HG03097 (cell line): ENCODE data around the gene OTOP3.
"Not testable (repeated sequence)": the region's sequence is repeated elsewhere in the genome, so short reads cannot be mapped to it uniquely, and the experiment has no call there.

Source experiments
- ATAC-seq: cut with Tn5 transposase; IDR thresholded peaks from one replicate; pipeline ENCODE4 v1.9.1; 2021; ENCODE audit not compliant: unreplicated experiment, low FRiP score

The OTOP3 gene

DNA sequence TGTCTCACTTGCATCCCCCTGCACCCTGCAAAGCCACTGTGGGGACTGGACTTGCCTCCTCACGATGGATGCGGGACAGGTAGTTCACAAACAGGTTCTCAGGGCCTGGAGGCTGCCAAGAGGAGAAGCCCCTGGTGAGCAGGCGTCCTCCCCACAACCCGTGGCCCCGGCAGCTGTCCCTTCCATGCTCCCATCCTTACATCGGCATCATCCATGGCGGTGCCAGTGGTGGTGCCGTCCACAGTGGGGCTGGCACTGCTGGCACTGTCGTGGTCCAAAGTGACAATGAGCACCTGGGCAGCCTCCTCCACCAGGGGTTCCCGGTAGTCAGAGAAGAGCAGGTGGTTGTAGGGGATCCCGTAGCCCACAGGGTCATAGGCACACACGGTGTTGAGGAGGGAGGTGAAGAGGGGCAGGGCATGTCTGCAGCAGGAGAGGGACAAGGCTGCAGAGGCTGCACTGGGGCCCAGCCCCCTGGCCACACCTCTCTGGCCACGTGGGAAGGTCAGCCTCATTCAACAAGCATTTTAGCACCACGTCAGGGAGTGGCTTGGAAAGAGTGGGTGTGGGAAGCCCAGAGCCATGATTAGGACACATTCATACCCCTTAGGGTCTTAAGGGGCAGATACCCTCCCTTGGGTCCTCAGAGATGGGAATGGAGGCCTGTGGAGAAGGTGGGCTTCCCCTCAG lies 24.3 kb downstream of the OTOP3 start:
- no peak for ATAC-seq

DNA sequence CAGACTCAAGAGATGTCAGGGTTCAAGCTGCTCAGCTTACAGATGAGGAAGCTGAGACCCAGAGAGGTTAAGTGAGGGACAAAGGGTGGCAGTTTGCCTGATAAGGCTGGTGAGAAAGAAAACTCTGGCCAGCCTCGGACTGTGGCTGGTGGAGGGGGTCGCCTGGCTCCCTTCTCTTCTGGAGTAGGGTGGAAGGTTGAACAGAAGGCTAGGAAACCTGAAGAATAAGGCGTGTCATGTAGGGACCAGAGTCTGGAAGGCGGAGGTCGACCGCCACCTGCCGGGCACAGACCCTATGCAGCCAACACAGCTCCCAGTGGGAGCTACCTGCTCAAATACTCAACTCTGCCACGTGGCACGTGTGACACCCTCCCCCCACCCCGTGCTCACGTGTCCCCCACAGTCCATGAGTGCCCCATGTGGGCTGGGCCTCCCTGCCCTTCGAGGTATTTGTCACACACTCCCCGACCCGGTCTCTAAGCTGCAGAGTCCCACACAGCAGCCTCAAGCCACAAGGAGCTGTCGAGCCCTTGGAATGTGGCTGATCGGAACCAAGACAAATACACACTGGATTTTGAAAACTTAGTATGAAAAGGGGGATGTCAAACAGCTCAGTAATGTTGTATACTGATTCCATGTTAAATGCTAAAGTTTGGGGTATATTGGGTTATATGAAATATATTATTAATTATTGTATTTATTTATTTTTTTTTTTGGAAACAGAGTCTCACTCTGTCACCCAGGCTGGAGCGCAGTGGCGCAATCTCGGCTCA lies 25.1 kb downstream of the OTOP3 start:
- ATAC-seq: no peak

- ATAC-seq: no peak
These were observed 26.1 kb downstream of the OTOP3 start for GRCh38 chr17:74961657-74962350.

DNA sequence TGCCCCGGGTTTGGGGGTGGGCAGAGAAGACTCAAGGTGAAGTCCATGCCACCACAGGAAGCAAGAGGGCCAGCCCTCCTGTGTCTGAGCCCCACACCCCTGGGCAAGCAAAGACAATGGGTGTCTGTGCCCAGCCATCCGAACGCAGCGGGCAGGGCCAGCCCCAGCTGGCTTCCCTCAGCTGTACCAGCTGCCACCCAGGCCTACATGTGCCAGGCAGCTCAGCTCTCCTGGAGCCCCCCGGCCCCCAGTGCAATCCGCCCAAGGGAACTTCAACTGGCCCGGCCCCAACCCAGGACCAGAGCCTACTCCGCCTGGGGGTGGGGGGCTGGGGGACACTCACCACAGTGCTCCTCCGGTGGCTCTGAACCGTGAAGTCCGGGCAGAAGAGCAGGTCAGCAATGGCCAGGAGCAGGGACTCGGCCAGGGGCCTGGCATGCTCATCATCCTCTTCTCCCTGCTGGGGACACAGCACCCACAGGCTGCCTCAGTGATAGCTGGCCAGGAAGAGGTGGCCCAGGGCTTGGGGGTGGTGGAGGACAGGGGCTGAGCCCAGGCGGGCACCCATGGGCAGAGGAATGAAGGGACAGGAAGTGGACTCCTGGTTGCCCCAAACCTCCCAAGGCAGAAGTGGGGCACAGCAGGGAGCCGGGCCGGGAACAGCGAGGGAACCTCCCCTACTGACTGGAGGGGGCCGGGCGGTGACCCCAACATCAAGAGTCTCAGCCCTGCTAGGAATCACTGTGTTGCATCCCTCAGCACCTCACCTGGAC lies 27.1 kb downstream of the OTOP3 start:
- ATAC-seq: no peak

GRCh38 chr17:74963656-74964055 lies 28.0 kb downstream of the OTOP3 start:
- ATAC-seq: no peak

- no peak for ATAC-seq
These were observed 28.6 kb downstream of the OTOP3 start for GRCh38 chr17:74964246-74964761.

DNA sequence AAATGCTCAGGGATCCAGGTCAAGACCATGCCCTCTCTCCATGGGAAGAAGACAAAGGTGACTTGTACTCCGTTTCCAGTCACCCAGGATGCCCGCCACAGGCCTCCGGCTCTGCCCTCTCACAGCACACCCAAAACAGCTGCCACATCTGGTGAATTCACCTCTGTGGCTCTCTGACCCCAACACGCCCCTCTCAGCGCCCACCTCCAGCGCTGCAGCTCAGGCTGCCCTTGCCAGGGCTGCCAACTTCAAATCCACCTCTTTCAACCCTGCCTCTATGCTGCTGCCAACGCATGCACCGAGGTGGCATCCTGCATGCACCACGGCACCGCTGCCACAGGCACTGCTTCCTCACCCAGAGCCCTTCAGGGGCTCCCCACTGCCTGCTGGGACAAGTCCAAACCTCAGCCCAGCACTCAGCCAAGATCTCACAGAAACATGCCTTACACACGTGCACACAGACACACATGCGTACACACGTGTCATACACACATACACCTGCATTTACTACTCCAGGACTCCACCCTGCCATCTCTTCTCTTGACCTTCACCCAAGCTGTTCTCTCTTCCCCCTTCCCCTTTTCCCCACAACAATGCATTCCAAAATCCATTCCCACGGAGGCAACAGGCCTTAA lies 29.4 kb downstream of the OTOP3 start:
- no peak for ATAC-seq

GRCh38 chr17:74968361-74968780 lies 32.7 kb downstream of the OTOP3 start:
- ATAC-seq: no peak

DNA sequence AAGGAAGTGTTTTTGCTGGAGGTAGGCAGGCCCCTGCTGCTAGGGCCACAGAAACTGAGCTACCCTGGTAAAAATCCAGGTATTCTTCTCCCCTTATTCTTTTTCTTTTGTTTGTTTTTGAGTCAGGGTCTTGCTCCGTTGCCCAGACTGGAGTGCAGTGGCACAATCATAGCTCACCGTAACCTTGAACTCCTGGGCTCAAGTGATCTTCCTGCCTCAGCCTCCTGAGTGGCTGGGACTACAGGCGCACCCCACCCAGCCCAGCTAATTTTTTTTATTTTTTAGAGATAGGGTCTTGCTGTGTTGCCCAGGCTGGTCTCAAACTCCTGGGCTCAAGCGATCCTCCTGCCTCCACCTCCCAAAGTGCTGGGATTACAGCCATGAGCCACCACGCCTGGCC lies 33.8 kb downstream of the OTOP3 start:
- not testable (repeated sequence) for ATAC-seq

DNA sequence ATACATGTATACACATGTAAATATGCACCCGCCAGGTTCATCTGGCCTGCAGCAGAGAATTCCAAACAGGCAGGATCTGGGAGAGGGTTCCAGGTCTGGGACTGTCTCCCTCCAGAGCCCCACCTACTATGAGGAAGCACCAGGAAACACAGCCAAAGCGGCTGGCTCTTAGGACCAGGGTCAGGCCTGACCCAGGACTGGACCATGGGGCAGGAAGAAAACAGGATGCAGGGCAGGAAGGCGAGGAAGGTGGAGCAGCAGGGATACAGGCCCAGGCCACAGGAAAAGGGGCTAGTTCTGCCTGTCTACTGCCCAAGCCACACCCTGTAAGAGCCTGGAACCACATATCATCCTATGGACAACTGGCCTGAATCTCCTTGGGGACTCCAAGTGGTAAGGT lies 34.7 kb downstream of the OTOP3 start:
- ATAC-seq: no peak

DNA sequence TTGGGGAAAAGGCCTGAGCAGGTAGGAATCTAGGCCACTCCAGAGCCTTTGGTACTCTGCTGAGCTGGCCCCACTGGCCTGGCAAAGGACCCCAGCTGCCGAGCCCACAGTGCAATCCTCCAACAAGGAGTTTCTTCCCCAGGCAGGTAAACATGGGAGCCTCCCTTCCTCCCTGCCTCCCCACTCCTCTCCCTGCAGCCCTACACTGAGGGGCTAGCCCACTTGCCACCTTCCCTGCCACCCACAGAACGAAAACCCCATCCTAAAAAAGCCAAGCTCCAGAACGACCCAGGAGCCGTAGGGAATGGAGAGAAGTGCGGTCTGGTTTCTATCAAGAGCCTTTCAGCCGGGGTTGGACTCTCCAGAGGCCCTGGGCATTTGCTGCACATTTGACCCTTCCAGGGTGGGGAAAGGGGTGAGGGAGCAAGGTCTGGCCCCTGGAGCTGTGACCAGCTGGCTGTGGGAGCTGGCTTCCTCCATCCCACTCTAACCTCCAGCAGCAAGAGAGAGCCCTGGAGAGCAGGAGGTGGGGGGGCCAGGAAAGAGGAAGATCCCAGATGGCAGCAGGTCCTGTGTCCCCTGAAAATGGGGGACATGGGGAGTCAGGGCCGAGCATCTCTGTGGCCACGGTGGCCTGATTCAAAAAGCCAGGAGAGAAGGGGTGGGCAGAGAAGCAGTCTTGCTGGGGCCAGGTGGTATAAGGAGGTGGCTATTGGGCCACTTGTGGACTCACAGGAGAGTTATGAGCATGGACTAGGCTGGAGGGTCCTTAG lies 35.6 kb downstream of the OTOP3 start:
- no peak for ATAC-seq

GRCh38 chr17:74971842-74972106 lies 36.1 kb downstream of the OTOP3 start:
- ATAC-seq: no peak

DNA sequence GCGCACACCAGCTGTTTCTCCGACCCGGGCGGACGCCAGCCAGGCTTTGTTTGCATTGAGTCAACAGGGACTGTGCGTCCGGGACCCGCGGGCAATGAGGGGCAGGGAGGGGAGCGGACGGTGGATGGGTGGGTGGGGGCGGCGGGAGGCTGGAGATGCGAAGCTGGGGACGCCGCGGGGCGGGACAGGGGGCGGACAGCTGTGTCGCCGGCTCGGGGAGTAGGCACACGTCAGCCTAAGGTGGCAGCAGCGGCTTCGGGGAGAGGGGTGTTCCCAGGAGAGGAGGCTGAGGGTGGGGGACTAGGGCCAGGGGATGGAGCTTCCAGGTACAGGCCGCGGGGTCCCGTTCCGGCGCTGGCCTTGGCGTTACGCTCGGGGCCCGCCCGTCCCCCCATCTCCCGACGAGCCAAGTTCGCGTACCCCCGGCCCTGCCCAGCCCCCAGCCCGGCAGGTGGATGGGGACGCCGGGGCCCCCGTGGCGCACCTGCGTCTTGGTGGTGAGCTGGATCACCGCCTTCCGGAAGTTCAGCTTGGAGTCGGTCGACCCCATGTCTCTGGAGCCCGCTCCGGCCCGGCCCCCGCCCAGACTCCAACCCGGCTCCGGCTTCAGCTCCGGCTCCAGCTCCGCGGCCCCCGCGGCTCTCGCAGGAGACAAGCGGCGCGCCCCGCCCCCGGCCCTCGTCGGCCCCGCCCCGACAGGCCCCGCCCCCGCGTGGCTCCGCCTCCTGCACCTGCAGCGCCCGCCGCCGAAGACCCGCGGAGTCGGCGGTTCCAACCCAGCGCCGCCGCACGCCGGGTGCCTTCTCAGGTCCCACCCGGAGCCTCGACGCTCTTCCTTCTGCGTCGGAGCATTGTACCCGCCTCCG lies 36.6 kb downstream of the OTOP3 start, which contains the start of gene HID1:
TSS of gene HID1 (minus strand) at position 653 of the 866 bp plus-strand sequence. CDS start at position 550, 103 bp downstream.
- no peak for ATAC-seq

GRCh38 chr17:74972973-74973328 lies 37.3 kb downstream of the OTOP3 start:
- ATAC-seq: no peak

DNA sequence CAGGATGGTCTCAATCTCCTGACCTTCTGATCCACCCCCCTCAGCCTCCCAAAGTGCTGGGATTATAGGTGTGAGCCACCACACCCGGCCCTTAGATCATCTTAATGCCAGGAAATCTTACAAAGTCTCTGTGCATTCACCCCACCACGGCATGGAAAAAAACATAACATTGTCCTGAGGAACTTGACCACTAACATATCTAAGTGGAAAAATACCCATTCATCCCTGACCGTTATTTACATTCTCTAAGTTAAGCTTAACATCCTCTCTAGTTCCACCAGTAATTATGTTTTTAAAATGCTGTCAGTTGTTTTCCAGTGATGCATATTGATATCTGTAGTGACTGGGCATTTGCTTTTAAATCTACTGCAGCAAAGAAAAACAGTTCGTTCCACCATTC lies 40.2 kb downstream of the OTOP3 start:
- no peak for ATAC-seq

DNA sequence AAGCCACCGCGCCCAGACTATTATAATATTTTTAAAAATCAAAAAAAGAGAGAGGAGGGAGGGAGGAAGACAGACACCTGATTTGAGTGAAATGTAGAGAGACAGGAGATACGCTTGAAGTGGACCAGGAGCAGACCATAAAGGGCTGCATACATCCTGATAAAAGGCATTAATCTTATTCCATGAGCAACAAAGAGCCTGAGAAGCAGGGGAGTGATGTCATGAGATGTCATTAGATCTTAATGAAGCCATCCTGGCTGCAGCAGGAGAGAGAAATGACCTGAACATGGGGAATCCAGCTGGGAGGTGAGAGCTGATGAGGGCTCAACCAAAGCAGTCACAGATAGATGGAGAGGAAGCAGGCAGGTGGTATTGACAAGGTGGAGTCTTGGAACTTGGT lies 42.1 kb downstream of the OTOP3 start:
- no peak for ATAC-seq

GRCh38 chr17:74978240-74978639 lies 42.5 kb downstream of the OTOP3 start:
- ATAC-seq: no peak

DNA sequence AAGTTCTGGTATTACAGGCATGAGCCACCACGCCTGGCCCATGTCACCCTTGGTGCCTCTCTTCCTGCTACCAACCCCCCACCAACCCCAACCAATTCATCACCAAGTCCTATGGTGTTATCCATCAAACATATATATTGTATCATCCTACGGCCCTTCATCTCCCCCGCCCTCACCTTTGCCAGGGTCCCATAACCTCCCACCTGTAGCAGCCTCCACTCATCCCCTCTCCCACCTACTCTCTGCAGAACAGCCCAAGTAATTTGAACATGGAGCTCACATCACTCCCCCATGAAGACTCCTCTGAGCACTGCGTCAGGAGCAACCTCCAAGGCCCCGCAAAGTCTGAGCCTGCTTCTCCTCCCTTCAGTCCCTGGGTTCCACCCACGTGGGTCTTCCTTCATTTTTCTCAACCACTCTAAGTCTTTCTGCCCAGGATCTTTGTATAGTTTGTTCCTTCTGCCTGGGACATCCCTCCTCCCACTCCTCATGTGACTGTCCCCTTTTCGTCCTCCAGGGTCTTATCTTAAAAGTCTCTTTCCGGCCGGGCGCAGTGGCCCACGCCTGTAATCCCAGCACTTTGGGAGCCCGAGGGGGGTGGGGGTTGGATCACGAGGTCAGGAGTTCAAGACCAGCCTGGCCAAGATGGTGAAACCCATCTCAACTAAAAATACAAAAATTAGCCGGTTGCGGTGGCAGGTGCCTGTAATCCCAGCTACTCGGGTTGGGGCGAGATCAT lies 43.9 kb downstream of the OTOP3 start:
- no peak for ATAC-seq
